Adrenal gland (tissue), 12 donors: Measurements from ENCODE around the gene IFITM2. TPM values are rescaled to one million over a fixed set of nuclear protein-coding genes. Genes with fewer than 3 reads are reported as not detected.
A peak's percentile ranks its signal among the peaks of the same experiment; 100 is the strongest.

Experiments
- DNase-seq, 7 donors: peaks; one replicate each; pipeline ENCODE4 v3.0.0-alpha.2; 2019 to 2020
- H3K27ac ChIP-seq, 5 donors: fragments of 200-600 bp; sonication (generic) in 4 of 5; 1 replicate in 3 of 5; 2 replicates in 2 of 5; pipeline versions ENCODE4 v1.5.1 to v1.8.0; 2016 to 2020; ENCODE audit warnings: mild to moderate bottlenecking in 1 of 5
- H3K27me3 ChIP-seq: fragments of 200-600 bp; 2 replicates; pipeline ENCODE4 v1.8.0; 2021
- H3K36me3 ChIP-seq, 2 donors: fragments of 200-600 bp; replicated peaks in 1 of 2; 1 replicate in 1 of 2; 2 replicates in 1 of 2; pipeline versions ENCODE4 v1.5.1 to v1.8.0; 2018 to 2022
- H3K4me1 ChIP-seq, 2 donors: fragments of 200-600 bp; replicated peaks in 1 of 2; 1 replicate in 1 of 2; 2 replicates in 1 of 2; pipeline versions ENCODE4 v1.5.1 to v1.8.0; 2018 to 2021
- H3K4me3 ChIP-seq, 4 donors: fragments of 200-600 bp; sonication (generic) in 3 of 4; one replicate each; pipeline ENCODE4 v1.5.1; 2016 to 2018
- H3K9me3 ChIP-seq, 3 donors: fragments of 200-600 bp; sonication (generic) in 1 of 3; replicated peaks in 1 of 3; 1 replicate in 2 of 3; 2 replicates in 1 of 3; pipeline versions ENCODE4 v1.5.1 to v1.8.0; 2016 to 2021
- CTCF ChIP-seq, 6 experiments: fragments of 450-650 bp in 4 of 6; fragments of 200-600 bp in 2 of 6; sonication (generic) in 1 of 6; IDR thresholded peaks; 1 replicate in 5 of 6; 2 replicates in 1 of 6; pipeline versions ENCODE4 v1.5.1 to v1.8.0; 2016 to 2021; ENCODE audit warnings: antibody characterized with exemption in 6 of 6, mild to moderate bottlenecking in 2 of 6, moderate library complexity in 1 of 6
- POLR2A ChIP-seq, 2 donors: fragments of 450-650 bp; IDR thresholded peaks; one replicate each; pipeline ENCODE4 v1.6.1; 2017; ENCODE audit warnings: antibody characterized with exemption in 2 of 2, mild to moderate bottlenecking in 2 of 2, moderate library complexity in 1 of 2
- WGBS, 4 donors: extraction: QIAGEN DNeasy Blood & Tissue Kit in 2 of 4; methylation state at CpG; one replicate each; pipeline versions ENCODE4 v1.1.5 to v1.1.7; 2013 to 2017; 5-methylcytosine and 5-hydroxymethylcytosine counted together
- intact Hi-C, 2 donors: fragments of 100-400 bp; cut with DNase I; formaldehyde crosslinking; loops; one replicate each; pipeline versions ENCODE4 v1.14.1 to v1.15.0; 2022 to 2023
- polyA plus RNA-seq, 3 donors: library from polyadenylated mRNA; stranded (reverse); fragments of 200-250 nt in 2 of 3; fragments of 350-450 nt in 1 of 3; fragmentation: Illumina TruSeq in 1 of 3; extraction: RNeasy Lipid Tissue Mini Kit (QIAGEN cat#74804) in 1 of 3; gene quantifications; one replicate each; pipeline ENCODE4 v1.2.3, GENCODE V29; 2013 to 2014
- total RNA-seq, 9 donors: library from RNA; depleted of rRNA in 4 of 9; stranded (reverse); fragments of >200 nt in 4 of 9; fragments of 120-200 nt in 1 of 9; fragmentation: NEBNext Ultra II Directional in 1 of 9; extraction: Animal tissue kit (Norgen Biotek cat#: 25700) in 1 of 9; gene quantifications; one replicate each; pipeline versions ENCODE4 v1.1.0 to v1.2.4, GENCODE V29; 2013 to 2023
- donor health status: healthy with polysubstance abuse.
- donor health status: Bipolar disorder and iron deficiency.
- donor health status: DM: yes; HTN: yes; CAD: no.
- donor health status: DM: no; HTN: no; CAD: no.
- donor health status: DM: no; HTN: no; CAD: no.
- donor health status: DM: yes; HTN: yes; CAD: no.

The IFITM2 gene
- total and polyA plus RNA-seq, 12 donors: 30.7 to 835 (median 235) TPM

- Histone ChIP-seq H3K4me3 (peak overlapping the region in 1 of 4 donors; percentile 28), H3K4me1 (peaks cover 0 to 13% of the 10 kb centered on the region in 2 donors), H3K27ac (no peak overlapping the region), H3K27me3 (peaks cover 48% of the 10 kb centered on the region), H3K9me3 (no peaks in the 10 kb centered on the region), H3K36me3 (no peaks in the 10 kb centered on the region)
- TF ChIP-seq POLR2A (IDR thresholded peaks at IDR 0.05): no peak
- WGBS, 4 donors: 0 to 9% (median 2%) methylated on average over 6 to 84 of the region's 85 CpGs
- intact Hi-C loops: no loop called here
- DNase-seq: peak in 1 of 7 donors; percentile 13
Measured at GRCh38 chr11:279966-280705, 27.5 kb upstream of the IFITM2 start.

GRCh38 chr11:280706-281485 is 26.7 kb upstream of the IFITM2 start:
- H3K36me3 ChIP-seq: no peaks in the 10 kb centered on the region
- peaks cover 0 to 13% of the 10 kb centered on the region in 2 donors for H3K4me1 ChIP-seq
- DNase-seq: peak in 1 of 7 donors; percentile 6
- no peak overlapping the region for H3K27ac ChIP-seq
- intact Hi-C loops: no loop called here
- H3K9me3 ChIP-seq: no peaks in the 10 kb centered on the region
- H3K27me3 ChIP-seq: peaks cover 48% of the 10 kb centered on the region
- H3K4me3 ChIP-seq: peak overlapping the region in 1 of 4 donors; percentile 28
- 7 to 28% (median 9%) methylated on average over 10 to 79 of the region's 79 CpGs for WGBS, 4 donors
- TF ChIP-seq POLR2A (IDR thresholded peaks at IDR 0.05) (no peak), CTCF (IDR thresholded peaks at IDR 0.05) (no peak)

GRCh38 chr11:281486-282161 is 26.0 kb upstream of the IFITM2 start:
- TF ChIP-seq POLR2A (IDR thresholded peaks at IDR 0.05) (no peak), CTCF (IDR thresholded peaks at IDR 0.05) (no peak)
- Histone ChIP-seq H3K27ac (no peak overlapping the region), H3K9me3 (no peaks in the 10 kb centered on the region), H3K4me3 (no peak overlapping the region), H3K27me3 (peaks cover 48% of the 10 kb centered on the region), H3K4me1 (peaks cover 0 to 13% of the 10 kb centered on the region in 2 donors), H3K36me3 (no peaks in the 10 kb centered on the region)
- 23 to 41% (median 36%) methylated on average over 8 to 26 of the region's 26 CpGs for WGBS, 4 donors
- intact Hi-C loops: no loop called here
- peak in 1 of 7 donors; percentile 2 for DNase-seq

GRCh38 chr11:282171-282570 is 25.4 kb upstream of the IFITM2 start:
- Histone ChIP-seq H3K4me1 (peaks cover 0 to 13% of the 10 kb centered on the region in 2 donors), H3K4me3 (no peak overlapping the region), H3K9me3 (no peaks in the 10 kb centered on the region), H3K36me3 (no peaks in the 10 kb centered on the region), H3K27me3 (peaks cover 48% of the 10 kb centered on the region), H3K27ac (no peak overlapping the region)
- WGBS, 4 donors: 46 to 75% (median 63%) methylated on average over 4 of the region's 4 CpGs
- TF ChIP-seq POLR2A (IDR thresholded peaks at IDR 0.05) (no peak), CTCF (IDR thresholded peaks at IDR 0.05) (no peak)
- intact Hi-C loops: no loop called here
- DNase-seq: peak in 1 of 7 donors; percentile 3
